Raji (cell line): Measurements from ENCODE around the gene IFFO2.

ENCODE experiments used
- POLR2A ChIP-seq: IDR thresholded peaks from 2 replicates; pipeline ENCODE4 v1.6.1; 2011; ENCODE audit warnings: low read depth, low read length, control low read depth; ENCODE audit not compliant: insufficient read depth

Gene IFFO2

DNA sequence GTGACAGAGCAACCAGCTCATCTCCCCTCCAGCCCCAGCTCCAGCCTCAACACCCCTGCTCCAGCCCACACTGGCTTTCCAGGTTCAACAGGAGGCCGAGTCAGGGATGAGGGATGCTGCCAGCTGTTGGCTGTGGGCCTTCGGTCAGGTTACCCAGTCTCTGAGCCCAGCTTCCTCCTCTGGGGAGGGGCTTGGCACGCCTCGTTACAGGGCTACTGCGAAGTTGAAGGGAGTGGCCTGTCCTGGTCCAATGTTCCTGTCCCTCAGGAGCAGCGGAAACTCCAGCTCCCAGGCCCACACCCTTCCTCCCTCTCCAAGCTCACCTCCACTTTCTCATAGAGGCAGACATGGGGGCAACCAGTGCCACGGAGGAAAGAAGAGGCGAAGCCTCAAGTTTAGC, 81.9 kb downstream of the IFFO2 start:
- no peak for TF ChIP-seq POLR2A

DNA sequence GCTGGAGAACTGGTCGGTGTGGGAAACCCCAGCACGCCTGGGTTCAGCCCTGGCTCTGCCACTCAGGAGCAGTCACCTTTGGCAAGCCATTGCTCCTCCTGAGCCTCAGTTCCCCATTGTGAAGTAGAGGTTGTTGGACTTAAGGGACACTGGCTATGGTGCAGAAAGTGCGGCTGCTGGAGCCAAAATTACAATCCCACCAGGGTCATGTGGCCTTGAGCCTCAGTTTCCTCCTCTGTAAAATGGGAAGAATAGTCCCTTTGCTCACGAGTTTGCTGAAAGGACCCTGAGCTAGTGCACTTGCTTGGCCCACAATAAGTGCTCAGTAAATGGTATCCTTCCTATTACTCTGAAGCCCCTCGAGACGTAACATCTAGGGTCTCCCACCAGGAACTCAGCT, 82.4 kb downstream of the IFFO2 start:
- no peak for TF ChIP-seq POLR2A

DNA sequence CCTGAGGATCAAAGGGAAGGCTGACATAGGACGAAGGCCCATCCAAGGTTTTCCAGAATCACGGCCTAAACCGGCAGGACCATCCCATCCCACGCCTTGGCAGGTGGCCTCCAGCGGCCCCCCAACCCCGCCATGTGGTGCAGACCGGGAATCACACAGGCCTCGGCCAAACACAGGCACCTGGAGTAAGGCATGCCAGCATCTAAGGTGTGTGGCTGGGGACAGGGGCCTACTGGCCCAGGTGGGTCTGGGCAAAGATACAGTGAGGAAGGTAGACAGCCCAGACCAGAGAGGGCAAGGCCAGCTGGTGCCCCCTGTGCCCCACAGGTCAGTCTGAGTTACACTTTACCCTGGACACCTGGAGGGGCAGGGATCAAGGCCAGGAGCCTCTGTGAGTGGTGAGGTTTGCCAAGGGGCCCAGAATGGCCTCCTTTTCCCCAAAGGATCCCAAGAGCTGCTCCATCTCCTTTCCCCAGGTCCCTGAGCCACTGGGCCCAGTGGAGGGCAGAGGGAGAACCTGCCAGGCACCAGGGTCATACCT, 84.3 kb downstream of the IFFO2 start:
- TF ChIP-seq POLR2A: no peak

DNA sequence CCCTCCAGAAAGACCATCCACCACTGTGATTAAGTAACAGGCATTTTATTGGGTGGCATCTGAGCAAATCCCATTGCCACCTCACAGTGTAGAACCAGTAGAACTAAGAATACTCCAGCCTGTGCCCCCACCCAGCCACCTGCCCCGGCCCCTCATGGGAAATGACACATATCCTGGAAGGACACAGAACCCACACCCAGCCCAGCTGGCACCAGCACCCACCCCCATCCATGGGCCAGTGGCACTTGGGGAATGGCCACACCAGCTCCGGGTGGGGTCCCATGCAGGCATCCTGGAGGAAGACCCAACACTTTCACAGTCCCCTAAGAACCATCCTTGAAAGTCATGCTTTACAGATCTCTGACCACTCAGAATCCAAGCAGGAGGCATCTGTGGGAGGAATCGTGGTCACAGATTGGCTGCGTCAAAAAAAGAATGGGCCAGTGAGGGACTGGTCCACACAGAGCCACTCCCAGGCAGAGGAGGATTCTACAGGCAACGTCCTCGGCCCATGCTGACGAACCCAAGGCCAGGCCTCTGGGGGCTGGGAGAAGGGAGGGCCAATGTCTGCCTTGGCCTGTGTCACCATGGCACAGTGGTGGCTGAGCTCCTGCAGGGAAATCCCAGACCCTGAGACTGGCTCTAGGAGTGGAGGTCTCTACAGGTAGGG, 84.9 kb downstream of the IFFO2 start:
- TF ChIP-seq POLR2A: no peak

DNA sequence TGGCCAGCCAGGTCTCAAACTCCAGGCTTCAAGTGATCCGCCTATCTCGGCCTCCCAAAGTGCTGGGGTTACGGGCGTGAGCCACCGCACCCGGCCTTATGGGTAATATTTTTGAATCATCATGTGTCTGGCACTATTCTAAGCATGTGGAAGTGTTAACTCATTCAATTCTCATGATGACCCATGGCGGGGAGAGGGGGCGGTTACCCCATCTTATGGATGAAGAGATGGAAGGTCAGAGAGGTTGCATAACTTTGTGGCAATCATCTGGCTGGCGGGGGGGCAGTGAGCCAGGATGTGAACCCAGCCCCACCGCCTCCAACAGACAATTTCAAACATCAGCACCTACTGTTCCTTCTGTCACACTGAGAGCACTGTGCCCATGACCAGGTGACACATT, 85.5 kb downstream of the IFFO2 start:
- no peak for TF ChIP-seq POLR2A

DNA sequence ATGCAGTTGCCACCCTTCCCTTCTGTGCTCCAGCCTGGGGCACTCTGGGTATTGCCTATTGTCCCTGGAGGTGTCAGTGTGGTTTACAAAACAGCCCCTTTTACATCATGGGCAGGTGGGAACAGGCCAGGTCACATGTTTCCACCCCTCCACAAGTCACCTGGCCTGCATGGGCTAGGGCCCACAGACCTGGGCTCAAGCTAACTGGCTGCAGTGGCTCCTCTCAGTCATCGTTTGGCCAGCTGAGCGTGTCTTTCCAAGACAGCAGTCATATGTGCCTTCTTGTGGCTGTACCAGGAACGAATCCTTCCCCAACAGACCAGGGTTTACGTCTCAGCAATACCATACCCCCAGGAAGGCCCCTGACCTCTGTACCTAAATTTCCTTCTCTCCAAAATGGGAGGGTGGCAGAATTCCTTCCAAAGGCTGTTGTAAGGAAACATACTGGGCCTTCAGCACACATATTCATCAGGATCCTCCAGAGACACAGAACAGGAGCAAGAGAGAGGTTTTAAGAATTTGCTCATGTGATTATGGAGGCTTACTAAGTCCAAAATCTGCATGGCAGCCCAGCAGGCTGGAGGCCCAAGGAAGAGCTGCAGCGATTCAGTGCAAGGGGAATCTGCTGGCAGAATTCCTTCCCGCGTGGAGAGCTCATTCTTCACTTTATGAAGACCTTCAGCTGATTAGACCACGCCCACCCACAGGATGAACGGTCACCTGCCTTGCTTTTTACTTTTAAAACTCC, 86.5 kb downstream of the IFFO2 start:
- no peak for TF ChIP-seq POLR2A

DNA sequence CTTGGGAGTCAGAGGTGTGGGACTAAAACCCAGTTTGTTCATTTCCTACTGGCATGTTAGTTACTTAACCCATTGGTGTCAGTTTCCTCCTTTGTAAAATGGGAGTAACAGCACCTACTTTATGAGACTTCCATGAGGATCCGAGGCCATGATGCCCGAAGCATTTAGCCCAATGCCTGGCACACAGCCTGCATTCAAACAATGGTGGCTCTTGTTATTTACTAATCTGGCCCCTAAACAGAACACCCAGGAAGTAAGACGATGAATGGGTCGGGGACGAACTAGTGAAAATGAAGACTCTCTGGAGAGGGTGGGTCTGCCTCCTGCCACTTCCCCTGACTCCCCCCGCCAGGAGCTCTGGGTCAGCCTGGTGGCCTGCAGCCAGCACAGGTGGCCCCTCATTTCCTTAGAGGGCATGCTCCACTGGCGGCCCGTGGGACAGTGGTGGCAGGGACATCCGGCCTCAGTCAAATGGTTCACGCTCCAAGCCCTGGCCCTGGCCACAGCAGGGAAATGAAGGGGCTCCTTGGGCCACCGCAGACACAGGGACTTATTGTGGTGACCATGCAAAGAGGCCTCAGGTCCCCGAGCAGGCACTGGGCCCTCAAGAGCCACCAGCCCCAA, 87.6 kb downstream of the IFFO2 start:
- TF ChIP-seq POLR2A: no peak

DNA sequence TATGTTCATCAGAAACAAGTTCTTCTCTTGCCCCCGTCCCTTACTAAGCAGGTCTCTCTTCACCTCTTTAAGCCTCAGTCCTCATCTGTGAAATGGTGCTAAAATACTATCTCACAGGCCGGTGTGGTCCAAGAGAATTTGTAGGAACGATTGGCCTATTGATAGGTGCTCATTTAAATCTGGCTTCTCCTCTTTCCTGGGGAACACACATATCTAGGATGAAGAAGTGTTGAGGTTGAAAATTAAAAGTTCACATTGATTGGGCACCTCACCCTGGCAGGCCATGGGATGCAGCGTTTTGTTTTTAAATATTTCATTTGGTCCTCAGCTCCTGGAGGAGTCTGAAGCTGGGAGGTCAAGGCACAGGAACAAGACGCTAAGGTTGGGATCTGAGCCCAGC, 88.1 kb downstream of the IFFO2 start:
- no peak for TF ChIP-seq POLR2A

DNA sequence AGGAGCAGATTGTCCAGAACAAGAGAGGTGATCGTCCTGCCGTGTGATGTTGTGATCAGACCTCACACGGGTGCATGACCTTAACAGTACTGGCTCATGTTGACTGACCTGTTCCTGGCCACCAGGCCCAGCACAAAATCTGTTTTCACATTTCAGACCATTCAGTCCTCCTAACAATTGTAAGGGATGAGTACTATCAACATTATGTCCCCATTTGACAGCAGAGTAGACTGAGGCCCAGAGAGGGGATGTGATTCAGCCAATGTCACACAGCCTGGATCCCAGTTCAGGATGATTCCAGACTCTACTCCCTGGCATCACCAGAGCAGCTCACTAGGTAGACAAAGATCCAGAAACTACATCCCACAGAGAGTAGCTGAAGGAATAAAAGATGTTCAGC, 89.6 kb downstream of the IFFO2 start:
- no peak for TF ChIP-seq POLR2A

DNA sequence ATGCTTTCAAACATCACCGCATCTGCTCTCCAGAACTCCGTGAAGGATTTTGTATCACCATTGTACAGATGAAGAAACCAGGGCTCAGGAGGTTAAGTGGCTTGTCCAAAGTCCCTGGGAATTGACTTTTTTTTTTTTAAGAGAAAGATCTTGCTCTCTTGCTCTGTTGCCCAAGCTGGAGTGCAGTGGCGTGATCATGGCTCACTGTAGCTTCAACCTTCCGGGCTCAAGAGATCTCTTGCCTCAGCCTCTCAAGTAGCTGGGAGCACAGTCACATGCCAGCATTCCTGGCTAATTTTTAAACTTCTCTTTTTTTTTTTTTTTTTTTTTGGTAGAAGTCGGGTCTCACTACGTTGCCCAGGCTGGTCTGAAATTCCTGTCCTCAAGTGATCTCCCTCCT, 90.2 kb downstream of the IFFO2 start:
- no peak for TF ChIP-seq POLR2A

DNA sequence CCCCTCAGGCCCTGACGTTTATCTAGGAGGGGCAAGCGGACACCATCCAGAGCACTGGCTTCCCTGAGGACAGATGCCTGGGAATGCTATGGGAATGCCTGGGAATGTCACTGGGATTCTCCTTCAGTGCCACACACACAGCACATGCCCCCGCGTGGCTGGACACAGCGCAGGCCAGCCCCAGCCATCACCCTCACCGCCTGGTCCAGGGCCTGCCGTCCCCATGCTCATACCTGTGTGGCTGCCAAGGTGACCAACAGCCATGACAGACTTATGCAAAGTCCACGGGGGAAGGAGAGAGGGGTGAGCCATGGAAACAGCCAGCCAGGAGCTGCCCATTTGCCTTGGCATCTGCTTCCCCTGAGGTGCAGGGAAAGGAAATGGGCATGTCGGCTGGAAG, 91.3 kb downstream of the IFFO2 start:
- no peak for TF ChIP-seq POLR2A

DNA sequence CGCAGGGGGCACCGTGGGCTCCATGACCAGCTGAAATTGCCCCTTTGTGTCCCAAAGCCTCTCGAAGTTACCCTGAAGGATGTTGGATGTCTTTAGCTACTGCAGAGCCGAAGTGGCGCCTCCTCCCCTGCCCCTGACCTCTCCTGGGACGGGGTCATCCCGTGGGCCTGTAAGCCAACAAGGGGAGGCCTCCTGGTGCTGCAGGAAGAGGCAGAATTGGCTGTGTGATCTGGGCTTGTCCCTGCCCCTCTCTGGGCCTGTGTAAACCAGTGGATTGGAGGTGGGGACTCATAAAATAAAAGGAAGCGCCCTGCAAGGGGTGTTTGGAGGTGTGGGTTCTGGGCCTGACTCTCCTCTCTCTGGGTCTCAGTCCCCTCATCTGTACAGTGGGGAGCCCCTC, 94.9 kb downstream of the IFFO2 start:
- no peak for TF ChIP-seq POLR2A

DNA sequence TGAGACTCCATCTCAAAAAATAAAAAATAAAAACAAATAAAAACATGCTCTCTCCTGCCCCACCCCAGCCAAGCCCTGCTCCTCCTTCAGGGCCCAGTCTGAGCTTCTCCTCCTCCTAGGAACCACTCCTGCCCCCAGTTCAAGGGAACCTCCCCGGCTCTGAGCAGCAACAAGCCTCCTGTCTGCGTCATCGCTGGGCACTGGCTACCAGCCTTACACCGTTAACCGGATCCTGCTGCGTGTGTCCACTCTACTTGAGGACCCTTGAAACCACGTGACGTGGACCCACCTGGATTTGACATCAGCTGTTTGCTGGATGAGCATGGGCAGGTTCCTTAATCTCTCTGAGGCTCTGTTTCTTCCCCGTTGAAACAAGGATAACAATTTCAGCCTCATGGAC, 95.4 kb downstream of the IFFO2 start:
- no peak for TF ChIP-seq POLR2A

DNA sequence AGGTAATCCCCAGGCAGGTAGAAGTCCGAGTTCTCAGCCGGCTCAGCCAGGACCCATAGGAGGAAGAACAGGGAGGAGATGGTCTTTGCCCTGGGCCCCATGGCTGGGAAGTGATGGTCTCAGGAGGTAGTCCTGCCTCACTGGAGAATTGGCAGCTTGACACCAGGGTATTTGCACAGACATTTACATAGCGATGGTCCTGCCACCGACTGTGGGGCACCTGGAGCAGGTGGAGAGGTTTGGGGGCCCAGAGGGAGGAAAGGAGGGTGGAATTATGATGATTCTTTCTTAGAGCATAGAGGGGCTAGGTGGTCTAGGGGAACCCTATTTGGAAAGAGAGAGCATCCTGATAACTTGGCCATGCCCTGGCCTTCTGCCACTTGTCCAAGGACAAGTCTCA, 96.9 kb downstream of the IFFO2 start, which contains the start of gene TAS1R2:
Gene TAS1R2, minus strand, starts transcription at position 101 of the 400 bp plus-strand sequence. Its CDS starts 0 bp downstream, at position 101.
- TF ChIP-seq POLR2A: no peak

DNA sequence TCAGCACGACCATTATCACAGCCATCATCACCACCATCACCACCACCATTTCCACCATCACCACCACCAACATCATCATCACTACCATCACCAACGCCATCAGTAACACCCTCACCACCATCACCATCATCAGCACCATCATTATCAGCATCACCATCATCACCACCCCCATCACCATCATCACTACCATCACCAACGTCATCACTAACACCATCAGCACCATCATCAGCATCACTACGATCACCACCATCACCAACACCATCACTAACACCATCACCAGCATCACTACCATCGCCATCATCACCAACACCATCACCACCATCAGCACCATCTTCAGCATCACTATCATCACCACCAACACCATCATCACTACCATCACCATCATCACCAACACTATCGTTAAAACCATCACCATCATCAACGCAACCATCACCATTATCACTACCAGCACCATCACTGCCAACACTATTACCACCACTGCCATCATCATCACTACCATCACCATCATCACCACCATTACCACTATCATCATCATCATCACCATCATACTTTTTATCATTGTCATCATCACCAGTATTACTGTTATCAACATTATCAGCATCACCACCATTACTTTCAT, 98.3 kb downstream of the IFFO2 start:
- TF ChIP-seq POLR2A: no peak

DNA sequence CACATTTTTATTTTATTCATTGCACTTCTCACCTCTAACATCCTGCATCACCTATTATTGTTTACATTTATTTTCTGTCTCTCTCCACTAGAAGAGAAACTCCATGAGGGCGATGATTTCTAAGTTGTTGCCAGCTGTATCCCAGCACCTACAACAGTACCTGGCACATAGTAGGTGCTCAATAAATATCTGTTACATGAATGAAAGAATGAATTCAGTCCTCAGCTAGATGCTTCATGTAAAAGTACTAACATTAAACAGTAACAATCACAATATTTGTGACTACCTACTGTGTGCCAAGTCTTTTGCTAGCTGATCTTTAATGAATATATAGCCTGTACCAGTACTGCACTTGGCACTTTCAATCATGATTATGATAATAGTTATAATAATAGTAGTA, 100.0 kb downstream of the IFFO2 start:
- no peak for TF ChIP-seq POLR2A

DNA sequence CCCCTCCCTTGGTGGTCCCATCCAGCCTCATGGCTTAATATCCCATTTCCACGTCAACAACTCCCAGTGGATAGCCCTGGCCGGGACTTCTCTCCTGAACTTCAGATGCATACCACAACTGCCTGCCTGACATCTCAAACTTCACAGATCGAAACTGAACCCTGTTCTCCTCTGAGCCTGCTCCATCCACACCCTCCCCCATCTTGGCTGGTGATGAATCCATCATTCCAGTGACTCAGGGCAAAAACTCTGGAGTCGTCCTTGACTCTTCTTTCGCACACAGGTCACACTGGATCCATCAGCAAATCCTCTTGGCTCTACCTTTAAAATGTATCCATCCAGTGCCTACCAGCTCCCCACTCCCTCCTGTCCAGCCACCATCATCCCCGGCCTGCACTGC, 100.9 kb downstream of the IFFO2 start:
- no peak for TF ChIP-seq POLR2A
